Measurements from ENCODE around the gene TMEM222. TPM values are rescaled to one million over a fixed set of nuclear protein-coding genes. Genes with fewer than 3 reads are reported as not detected.
A peak's percentile ranks its signal among the peaks of the same experiment; 100 is the strongest.

TMEM222 gene
- total RNA-seq, 1 donor from 2014 or later: 7.4 TPM

- peaks cover 14% of the 10 kb centered on the region for H3K36me3 Mint-ChIP-seq
- Histone ChIP-seq H3K9me3 (ENCODE audit: low read depth) (no peaks in the 10 kb centered on the region), H4K20me1 (ENCODE audit: low read depth) (no peaks in the 10 kb centered on the region), H3K4me2 (no peak overlapping the region), H3K4me1 (peaks cover 37% of the 10 kb centered on the region), H3K4me3 (no peak overlapping the region), H3K79me2 (ENCODE audit: low read depth) (no peaks in the 10 kb centered on the region), H3K27ac (no peak overlapping the region), H3K27me3 (no peaks in the 10 kb centered on the region), H3F3A (ENCODE audit: low read depth) (peaks cover 35% of the 10 kb centered on the region), H3K9ac (no peak overlapping the region), H2AFZ (replicated peaks) (no peak overlapping the region), H3K36me3 (no peaks in the 10 kb centered on the region)
- H3K4me1 Mint-ChIP-seq: peaks cover 33% of the 10 kb centered on the region
- H3K27ac Mint-ChIP-seq: no peak overlapping the region
- DNase-seq (ENCODE audit: low spot score): no peak
- H3K27me3 Mint-ChIP-seq (ENCODE audit: insufficient read depth, low read depth): peaks cover 4% of the 10 kb centered on the region
- TF ChIP-seq CTCF (IDR thresholded peaks at IDR 0.05): no peak
- no peak for TF ChIP-seq EZH2 (IDR thresholded peaks at IDR 0.05)
- no peak for TF ChIP-seq EZH2phosphoT487 (IDR thresholded peaks at IDR 0.05)
- no peaks in the 10 kb centered on the region for H3K9me3 Mint-ChIP-seq
- no peak overlapping the region for H3K4me3 Mint-ChIP-seq
Observed at GRCh38 chr1:27301582-27302199, 20.3 kb upstream of the TMEM222 start.

- Histone ChIP-seq H3K27me3 (no peaks in the 10 kb centered on the region), H3K4me2 (no peak overlapping the region), H2AFZ (replicated peaks) (no peak overlapping the region), H3K9me3 (ENCODE audit: low read depth) (no peaks in the 10 kb centered on the region), H4K20me1 (ENCODE audit: low read depth) (no peaks in the 10 kb centered on the region), H3K79me2 (ENCODE audit: low read depth) (no peaks in the 10 kb centered on the region), H3K4me1 (peaks cover 45% of the 10 kb centered on the region), H3K9ac (no peak overlapping the region), H3F3A (ENCODE audit: low read depth) (peaks cover 44% of the 10 kb centered on the region), H3K4me3 (no peak overlapping the region), H3K27ac (no peak overlapping the region), H3K36me3 (no peaks in the 10 kb centered on the region)
- Mint-ChIP-seq H3K9me3 (no peaks in the 10 kb centered on the region), H3K4me1 (peaks cover 42% of the 10 kb centered on the region), H3K36me3 (peaks cover 14% of the 10 kb centered on the region), H3K4me3 (no peak overlapping the region), H3K27ac (no peak overlapping the region), H3K27me3 (ENCODE audit: insufficient read depth, low read depth) (peaks cover 4% of the 10 kb centered on the region)
- DNase-seq (ENCODE audit: low spot score): no peak
- no peak for TF ChIP-seq CTCF (IDR thresholded peaks at IDR 0.05)
- no peak for TF ChIP-seq EZH2phosphoT487 (IDR thresholded peaks at IDR 0.05)
- TF ChIP-seq EZH2 (IDR thresholded peaks at IDR 0.05): no peak
Observed at GRCh38 chr1:27302612-27303011, 19.4 kb upstream of the TMEM222 start.

- H3K4me2 ChIP-seq: no peak overlapping the region
- peaks cover 6% of the 10 kb centered on the region for H3K27me3 Mint-ChIP-seq (ENCODE audit: insufficient read depth, low read depth)
- H3K4me1 ChIP-seq: peaks cover 54% of the 10 kb centered on the region
- no peaks in the 10 kb centered on the region for H4K20me1 ChIP-seq (ENCODE audit: low read depth)
- H3K36me3 Mint-ChIP-seq: peaks cover 9% of the 10 kb centered on the region
- H3K36me3 ChIP-seq: no peaks in the 10 kb centered on the region
- no peaks in the 10 kb centered on the region for H3K9me3 Mint-ChIP-seq
- no peak overlapping the region for H3K27ac ChIP-seq
- H3K4me3 Mint-ChIP-seq: no peak overlapping the region
- H3K27me3 ChIP-seq: no peaks in the 10 kb centered on the region
- no peak for DNase-seq (ENCODE audit: low spot score)
- no peaks in the 10 kb centered on the region for H3K79me2 ChIP-seq (ENCODE audit: low read depth)
- TF ChIP-seq CTCF (IDR thresholded peaks at IDR 0.05) (no peak), EZH2 (IDR thresholded peaks at IDR 0.05) (no peak), EZH2phosphoT487 (IDR thresholded peaks at IDR 0.05) (no peak)
- H3K27ac Mint-ChIP-seq: peak overlapping the region; percentile 72
- H3K9ac ChIP-seq: no peak overlapping the region
- H3K9me3 ChIP-seq (ENCODE audit: low read depth): no peaks in the 10 kb centered on the region
- H3K4me3 ChIP-seq: no peak overlapping the region
- peaks cover 50% of the 10 kb centered on the region for H3K4me1 Mint-ChIP-seq
- no peak overlapping the region for H2AFZ ChIP-seq (replicated peaks)
- H3F3A ChIP-seq (ENCODE audit: low read depth): peaks cover 53% of the 10 kb centered on the region
Observed at GRCh38 chr1:27303509-27303908, 18.5 kb upstream of the TMEM222 start.
